ENCODE data around the gene USP14. TPM values are rescaled to one million over a fixed set of nuclear protein-coding genes. Genes with fewer than 3 reads are reported as not detected.
"Not testable (repeated sequence)": the region's sequence is repeated elsewhere in the genome, so short reads cannot be mapped to it uniquely, and the experiment has no call there.

USP14 gene
- 10 to 100 TPM; 50.3 to 71.9 (median 58.0) TPM for polyA plus RNA-seq (ENCODE audit: insufficient read length in 10 of 10)
- long read RNA-seq, donor 1, full-length matches to known transcripts = 7 of 7 reads
- long read RNA-seq, donor 1, partial matches to known transcripts = 0 of 7 reads
- long read RNA-seq, donor 1, other reads (novel, unspliced or antisense) = 0 of 7 reads
- long read RNA-seq, donor 2, full-length matches to known transcripts = 6 of 13 reads
- long read RNA-seq, donor 2, partial matches to known transcripts = 7 of 13 reads
- long read RNA-seq, donor 2, other reads (novel, unspliced or antisense) = 0 of 13 reads
- long read RNA-seq, donor 3 = 0 reads
- long read RNA-seq, donor 4, full-length matches to known transcripts = 4 of 11 reads
- long read RNA-seq, donor 4, partial matches to known transcripts = 7 of 11 reads
- long read RNA-seq, donor 4, other reads (novel, unspliced or antisense) = 0 of 11 reads
- long read RNA-seq, donor 5, full-length matches to known transcripts = 8 of 8 reads
- long read RNA-seq, donor 5, partial matches to known transcripts = 0 of 8 reads
- long read RNA-seq, donor 5, other reads (novel, unspliced or antisense) = 0 of 8 reads
- long read RNA-seq, donor 6, full-length matches to known transcripts = 9 of 9 reads
- long read RNA-seq, donor 6, partial matches to known transcripts = 0 of 9 reads
- long read RNA-seq, donor 6, other reads (novel, unspliced or antisense) = 0 of 9 reads
- long read RNA-seq, donor 7, full-length matches to known transcripts = 3 of 3 reads
- long read RNA-seq, donor 7, partial matches to known transcripts = 0 of 3 reads
- long read RNA-seq, donor 7, other reads (novel, unspliced or antisense) = 0 of 3 reads
- long read RNA-seq, donor 8, full-length matches to known transcripts = 6 of 6 reads
- long read RNA-seq, donor 8, partial matches to known transcripts = 0 of 6 reads
- long read RNA-seq, donor 8, other reads (novel, unspliced or antisense) = 0 of 6 reads
- long read RNA-seq, donor 9, full-length matches to known transcripts = 1 of 1 reads
- long read RNA-seq, donor 9, partial matches to known transcripts = 0 of 1 reads
- long read RNA-seq, donor 9, other reads (novel, unspliced or antisense) = 0 of 1 reads

DNA sequence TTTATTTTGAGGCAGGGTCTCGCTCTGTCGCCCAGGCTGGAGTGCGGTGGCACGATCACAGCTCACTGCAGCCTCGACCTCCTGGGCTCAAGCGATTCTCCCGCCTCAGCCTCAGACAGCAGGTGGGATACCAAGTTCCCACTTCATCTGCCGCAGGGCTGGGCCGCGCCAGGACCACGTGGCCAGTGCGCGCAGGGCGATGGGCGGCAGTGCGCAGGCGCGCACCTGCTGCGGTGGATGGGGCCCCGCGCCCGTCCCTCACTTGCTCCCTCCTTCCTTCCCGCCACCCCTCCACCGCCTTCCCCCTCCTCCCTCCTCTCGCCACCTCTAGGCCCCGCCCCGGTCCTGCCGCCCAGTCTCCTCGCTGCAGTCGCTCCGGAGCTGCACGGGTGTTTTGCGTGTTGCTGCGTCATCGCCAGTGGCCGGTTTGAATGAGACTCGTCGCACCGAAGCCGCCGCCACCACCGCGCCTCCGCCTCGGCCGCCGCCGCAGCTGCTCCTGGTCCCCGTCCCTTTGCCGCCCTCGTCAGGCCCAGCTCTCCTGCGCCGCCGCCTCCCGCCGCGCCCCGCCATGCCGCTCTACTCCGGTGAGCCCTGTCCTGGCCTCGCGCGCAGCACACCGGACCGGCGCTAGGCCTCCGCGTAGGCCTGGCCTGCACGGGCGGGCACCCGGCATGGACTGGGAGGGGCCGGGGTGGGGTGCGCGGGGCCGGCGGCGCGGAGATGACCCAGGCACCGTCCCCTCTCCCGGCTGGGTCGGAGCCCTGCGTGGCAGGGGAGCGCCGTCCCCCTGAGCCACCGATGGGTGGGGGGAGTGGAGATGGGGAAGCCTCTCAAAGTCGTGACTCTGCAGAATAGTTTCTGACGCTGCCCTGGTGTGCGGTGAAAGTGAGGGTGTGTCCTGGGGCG lies at the start of gene USP14:
Gene USP14, plus strand, starts transcription at position 430 of the 909 bp plus-strand sequence. Its CDS starts 142 bp downstream, at position 572.
- DNase-seq = peak; percentile 95 to 98 (median 95)

DNA sequence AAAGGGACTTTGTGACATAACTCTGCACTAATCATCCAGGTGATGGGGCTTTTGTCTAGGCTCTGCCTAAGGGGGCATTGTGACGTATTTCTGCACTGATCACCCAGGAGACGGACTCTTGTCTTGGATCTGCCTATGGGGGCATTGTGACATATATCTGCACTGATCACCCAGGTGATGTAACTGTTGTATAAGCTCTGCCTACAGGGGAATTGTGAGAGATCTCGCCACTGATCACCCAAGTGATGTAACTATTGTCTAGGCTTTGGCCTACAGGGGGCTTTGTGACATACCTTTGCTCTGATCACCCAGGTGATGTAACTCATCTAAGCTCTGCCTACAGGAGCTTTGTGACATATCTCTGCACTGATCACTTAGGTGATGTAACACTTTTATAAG lies 49.7 kb upstream of the USP14 start:
- not testable (repeated sequence) for DNase-seq

DNA sequence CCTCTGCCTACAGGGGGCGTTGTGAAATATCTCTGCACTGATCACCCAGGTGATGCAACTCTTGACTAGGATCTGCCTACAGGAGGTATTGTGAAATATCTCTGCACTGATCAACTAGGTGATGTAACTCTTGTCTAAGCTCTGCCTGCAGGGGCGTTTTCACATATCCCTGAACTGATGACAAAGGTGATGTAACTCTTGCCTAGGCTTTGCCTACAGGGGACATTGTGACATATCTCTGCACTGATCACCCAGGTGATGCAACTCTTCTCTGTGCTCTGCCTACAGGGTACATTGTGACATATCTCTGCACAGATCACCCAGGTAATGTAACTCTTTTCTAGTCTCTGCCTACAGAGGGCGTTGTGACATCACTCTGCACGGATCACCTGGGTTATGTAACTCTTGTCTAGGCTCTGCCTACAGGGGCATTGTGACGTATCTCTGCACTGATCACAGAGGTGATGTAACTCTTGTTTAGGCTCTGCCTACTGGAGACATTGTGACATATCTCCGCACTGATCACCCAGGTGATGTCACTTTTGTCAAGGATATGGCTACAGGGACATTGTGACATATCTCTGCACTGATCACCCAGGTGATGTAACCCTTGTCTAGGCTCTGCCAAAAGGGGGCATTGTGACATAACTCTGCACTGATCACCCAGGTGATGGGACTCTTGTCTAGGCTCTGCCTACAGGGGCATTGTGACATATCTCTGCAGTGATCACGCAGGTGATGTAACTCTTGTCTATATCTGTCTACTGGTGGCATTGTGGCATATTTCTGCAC lies 49.0 kb upstream of the USP14 start:
- not testable (repeated sequence) for DNase-seq

DNA sequence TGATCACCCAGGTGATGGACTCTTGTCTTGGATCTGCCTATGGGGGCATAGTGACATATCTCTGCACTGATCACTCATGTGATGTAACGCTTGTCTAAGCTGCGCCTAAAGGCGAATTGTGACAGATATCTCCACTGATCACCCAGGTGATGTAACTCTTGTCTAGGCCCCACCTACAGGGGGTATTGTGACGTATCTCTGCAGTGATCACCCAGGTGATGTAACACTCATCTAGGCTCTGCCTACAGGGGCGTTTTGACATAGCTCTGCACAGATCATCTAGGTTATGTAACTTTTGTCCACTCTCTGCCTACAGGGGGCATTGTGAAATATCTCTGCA lies 48.5 kb upstream of the USP14 start:
- not testable (repeated sequence) for DNase-seq

DNA sequence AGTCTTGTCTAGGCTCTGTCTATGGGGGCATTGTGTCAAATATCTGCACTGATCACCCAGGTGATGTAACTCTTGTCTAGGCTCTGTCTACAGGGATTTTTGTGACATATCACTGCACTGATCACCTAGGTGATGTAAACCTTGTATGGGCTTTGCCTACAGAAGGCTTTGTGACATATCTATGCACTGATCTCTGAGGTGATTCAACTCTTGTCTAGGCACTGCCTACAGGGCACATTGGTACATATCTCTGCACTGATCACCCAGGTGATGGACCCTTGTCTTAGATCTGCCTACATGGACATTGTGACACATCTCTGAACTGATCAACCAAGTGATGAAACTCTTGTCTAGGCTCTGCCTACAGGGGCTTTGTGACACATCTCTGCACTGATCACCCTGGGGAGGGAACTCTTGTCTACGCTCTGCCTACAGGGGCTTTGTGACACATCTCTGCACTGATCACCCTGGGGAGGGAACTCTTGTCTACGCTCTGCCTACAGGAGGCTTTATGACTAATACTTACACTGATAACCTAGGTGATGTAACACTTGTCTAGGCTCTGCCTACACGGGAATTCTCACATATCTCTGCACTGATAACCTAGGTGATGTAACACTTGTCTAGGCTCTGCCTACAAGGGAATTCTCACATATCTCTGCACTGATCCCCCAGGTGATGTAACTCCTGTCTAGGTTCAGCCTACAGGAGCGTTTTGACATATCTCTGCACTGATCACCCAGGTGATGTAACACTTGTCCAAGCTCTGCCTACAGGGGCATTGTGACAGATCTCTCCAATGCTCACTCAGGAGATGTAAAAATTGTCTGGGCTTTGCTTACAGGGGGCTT lies 47.8 kb upstream of the USP14 start:
- DNase-seq = not testable (repeated sequence)

DNA sequence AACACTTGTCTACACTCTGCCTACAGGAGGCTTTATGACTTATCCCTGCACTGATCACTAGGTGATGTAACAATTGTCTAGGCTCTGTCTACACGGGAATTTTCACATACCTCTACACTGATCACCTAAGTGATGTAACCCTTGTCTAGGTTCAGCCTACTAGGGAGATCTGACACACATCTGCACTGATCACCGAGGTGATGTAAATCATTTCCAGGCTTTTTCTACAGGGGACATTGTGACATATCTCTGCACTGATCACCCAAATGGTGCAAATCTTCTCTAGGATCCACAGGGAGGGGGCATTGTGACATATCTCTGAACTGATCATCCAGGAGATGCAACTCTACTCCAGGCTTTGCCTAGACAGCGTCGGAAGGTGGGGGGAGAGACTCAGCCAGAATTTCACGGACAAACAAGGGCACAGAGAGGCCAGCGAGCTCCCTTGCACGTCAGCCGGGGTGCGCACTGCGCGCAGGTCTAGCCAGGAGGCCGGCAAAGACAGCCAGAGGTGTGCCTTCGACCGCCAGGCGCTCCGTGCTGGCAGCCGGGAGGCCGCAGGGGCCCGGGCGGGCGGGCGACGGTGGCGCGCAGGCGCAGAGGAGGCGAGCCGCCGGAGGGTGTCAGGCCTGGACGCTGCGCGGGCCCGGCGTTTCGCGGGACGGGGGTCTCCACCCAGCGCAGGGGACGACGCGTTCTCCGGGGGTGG lies 46.9 kb upstream of the USP14 start:
- peak; percentile 39 to 86 (median 68) for DNase-seq

DNA sequence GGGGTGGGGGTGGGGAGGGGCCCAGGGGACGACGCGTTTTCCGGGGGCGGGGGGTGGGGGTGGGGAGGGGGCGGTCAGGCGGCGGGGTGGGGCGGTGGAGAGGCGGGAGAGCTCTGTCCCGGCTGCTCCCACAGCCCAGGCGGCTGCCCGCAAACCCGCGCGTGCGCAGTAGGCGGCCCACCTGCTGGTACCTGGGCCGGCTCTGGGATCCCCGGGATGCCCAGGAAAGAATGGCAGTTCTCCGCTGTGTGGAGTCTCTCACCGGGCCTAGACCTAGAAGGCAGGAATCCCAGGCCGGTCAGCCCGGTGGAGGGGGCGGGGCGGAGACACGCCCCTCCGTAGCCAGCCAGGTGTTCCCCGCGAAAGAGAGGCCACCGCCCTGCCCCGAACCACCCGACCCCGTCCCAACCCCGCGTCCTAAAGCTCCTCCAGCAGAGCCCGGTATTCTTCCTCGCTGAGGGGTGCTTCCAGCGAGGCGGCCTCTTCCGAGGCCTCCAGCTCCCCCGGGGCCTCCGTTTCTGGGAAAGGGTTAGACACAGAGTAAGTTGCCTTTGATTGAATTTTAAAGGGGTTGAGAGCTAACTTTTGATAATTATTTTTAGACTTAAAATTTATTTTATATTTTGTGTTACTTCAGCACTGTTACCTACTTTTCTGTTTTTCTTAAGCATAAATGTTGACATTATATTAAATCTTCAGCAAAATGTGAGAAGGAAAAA lies 46.2 kb upstream of the USP14 start:
- not testable (repeated sequence) for DNase-seq

DNA sequence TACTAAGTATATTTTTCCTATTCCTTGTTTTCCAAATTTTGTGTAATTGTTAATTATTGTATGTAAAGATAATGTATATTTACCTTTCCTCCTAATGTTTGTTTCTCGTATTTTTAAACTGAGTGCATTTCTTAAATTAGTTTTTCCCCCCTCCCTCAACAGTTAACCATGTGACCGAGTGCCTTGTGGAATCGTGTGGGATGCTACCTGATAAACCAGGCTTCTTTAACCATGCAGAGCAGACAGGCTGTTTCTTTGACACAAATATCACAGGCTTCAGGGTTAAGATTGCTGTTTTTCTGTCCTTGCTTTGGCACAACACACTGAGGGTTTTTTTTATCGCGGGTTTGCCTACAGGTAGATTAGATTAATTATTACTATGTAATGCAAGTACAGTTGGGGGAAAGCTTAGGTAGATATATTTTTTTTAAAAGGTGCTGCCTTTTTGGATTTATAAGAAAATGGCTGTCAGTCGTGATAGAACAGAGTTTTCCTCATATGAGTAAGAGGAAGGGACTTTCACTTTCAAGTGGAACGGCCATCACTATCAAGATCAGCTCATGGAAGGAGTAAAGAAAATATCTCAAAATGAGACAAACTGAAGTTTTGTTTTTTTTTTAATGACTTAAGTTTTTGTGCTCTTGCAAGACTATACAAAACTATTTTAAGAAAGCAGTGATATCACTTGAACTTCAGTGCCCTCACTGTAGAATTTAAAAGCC lies 37.7 kb upstream of the USP14 start:
- DNase-seq = not testable (repeated sequence)

DNA sequence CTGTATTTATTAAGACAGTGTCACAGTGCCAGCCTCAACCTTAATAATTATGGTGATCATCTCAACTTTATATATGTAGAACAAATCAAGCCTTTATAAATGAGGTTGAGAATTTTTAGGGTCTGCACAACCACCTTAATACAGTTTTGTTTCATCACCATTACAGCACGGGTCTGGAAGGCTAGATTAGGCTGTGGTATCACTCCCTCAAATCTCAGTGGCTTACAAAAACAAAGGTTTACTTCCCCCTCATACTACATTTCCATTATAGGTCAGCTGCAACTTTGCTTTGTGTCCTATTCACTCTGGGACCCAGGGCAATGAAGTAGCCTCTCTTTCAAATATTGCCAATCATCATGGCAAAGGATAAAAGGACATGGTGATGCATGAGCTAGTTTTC lies 23.3 kb upstream of the USP14 start:
- no peak for DNase-seq

DNA sequence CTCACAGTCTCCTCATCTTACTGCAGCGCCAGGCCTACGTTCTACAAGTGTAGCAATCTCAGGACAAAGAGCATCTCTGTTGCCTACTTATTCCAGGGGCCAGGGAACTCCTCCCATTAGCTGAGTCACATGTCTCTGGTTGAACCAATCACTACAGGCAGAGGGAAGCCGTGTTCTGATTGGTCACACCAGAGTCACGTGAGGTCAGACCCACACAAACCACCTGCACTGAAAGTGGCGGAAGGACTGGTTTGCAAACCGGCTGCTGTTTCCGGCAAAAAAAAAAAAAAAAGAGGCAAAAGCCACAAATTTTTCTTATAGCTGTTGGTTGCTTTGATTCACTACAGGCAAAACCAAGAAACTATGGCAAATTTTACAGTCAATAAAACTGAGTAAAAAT lies 21.9 kb upstream of the USP14 start:
- DNase-seq = no peak

DNA sequence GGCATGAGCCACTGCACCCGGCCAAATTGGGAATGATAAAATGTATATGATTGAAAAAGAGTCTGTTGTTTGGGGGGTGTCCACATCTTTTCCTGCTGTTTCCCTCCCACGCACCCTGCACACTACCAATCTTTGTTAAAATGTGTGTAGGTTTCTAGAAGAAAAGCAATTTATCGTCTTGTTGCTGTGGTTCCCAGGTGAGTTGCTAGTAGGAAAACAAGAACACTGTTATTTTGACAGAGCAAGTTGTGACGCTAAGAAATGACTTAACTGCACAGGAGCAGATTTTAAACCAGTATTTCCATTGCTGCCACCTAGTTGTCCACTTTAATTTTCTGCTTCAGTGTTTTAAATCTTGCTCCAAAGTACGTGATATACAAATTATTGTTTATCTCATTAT lies 21.0 kb upstream of the USP14 start:
- no peak for DNase-seq

DNA sequence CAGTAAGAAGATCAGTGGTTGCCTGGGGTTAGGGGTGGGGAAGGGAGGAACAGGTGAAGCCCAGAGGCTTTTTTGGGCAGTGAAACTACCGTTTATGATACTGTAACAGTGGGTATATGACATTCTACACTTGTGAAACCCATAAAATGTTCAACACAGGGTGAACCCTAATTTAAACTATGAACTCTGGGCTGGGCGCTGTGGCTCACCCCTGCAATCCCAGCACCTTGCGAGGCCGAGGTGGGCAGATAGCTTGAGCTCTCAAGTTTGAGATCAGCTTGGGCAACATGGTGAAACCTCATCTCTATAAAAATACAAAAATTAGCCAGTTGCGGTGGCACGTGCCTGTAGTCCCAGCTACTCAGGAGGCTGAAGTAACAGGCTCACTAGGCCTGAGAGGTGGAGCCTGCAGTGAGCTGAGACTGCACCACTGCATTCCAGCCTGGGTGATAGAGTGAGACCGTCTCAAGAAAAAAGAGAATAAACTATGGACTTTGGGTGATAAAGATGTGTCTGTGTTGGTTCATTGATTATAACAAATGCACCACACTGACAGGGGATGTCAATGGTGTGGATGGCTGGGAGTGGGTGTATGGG lies 17.6 kb upstream of the USP14 start:
- no peak for DNase-seq

DNA sequence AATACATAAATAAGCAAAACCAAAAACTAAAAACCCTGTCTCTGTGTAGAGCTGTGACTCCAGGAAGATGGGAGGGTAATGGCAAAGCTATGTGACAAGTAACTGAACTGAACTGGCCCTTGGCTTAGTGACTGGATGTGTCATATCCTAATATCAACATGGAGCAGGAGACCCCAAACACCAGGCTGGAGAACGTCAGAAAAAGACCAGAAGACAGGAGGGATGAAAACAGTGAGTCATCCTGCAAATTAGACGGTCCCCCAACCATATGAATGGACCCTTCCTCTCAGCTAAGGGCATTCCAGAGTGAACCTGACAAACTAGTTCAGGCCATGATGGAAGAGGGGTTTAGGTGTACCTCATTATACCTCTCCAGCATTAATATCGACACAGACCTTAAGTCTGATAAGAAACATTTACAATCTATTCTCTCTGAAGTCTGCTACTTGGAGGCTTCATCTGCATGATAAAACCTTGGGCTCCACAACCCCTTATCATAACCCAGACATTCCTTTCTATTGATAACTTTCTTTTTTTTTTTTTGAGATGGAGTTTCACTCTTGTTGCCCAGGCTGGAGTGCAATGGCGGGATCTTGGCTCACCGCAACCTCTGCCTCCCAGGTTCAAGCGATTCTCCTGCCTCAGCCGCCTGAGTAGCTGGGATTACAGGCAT lies 15.6 kb upstream of the USP14 start:
- not testable (repeated sequence) for DNase-seq

DNA sequence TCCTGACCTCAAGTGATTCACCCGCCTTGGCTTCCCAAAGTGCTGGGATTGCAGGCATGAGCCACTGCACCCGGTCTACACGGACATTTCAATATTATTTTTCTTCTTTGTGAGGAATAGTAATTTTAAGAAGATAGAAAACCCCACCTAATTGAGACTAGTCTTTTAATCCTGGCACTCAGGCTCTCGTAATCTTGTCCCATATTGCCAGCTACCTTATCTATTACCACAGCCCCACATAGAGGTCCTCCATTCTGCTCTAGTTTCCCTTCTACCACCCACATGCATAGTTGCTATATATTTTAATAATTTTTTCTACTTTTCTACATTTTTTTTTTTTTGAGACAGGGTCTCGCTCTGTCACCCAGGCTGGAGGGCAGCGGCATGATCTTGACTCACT lies 9.5 kb upstream of the USP14 start:
- no peak for DNase-seq

DNA sequence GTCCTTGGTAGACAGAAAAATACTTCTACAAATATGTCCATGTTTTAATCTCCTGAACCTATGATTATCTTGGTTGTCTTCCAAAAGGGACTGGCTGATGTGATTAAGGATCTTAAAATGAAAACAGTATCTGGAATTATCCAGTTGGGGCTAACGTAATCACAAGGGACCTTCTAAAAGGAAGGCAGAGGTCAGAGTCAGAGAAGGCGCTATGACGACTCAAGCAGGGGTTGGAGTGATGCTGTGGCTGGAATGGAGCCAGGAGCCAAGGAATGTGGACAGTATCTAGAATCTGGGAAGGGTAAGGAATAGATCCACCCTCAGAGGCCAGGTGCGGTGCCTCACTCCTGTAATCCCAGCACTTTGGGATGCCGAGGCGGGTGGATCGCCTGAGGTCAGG lies 4.2 kb upstream of the USP14 start:
- DNase-seq = no peak

DNA sequence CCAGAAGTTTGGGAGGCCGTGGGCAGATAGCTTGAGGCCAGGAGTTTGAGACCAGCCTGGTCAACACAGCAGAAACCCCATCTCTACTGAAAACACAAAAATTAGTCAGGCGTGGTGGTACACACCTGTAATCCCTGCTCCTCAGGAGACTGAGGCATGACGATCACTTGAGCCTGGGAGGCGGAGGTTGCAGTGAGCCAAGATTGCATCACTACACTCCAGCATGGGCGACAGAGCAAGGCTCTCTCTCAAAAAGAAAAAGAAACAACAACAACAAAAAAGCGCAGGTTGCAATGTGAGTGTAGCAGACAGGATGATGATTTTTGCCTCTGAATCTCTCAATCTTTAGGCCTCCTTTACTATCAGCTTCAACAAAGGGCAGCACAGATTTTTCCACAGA lies 2.7 kb upstream of the USP14 start:
- DNase-seq = no peak
